ENCODE measurements around the gene CETP. TPM values are rescaled to one million over a fixed set of nuclear protein-coding genes. Genes with fewer than 3 reads are reported as not detected.
A peak's percentile ranks its signal among the peaks of the same experiment; 100 is the strongest.
"Not testable (repeated sequence)": the region's sequence is repeated elsewhere in the genome, so short reads cannot be mapped to it uniquely, and the experiment has no call there.

The CETP gene
- total RNA-seq, 1 donor, result not detected

DNA sequence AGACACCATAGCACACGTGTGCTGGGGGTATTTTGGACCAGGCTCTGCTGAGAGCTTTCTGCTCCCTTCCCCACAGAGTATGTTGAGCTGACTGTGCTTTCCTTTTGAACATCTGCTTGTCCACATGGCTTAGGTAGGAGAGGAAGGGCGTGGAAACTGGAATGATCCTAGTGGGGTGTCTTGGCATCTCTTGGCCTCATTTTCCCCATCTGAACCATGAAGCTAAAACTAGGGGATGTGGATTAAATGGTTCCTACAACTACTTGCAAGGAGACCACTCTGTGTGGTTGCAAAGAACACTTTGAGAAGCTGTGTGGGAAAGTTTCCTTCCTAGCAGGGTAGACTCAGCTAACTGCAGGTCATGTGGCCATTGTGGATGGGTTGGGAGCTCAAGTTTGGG is 20.9 kb downstream of the CETP start:
- no peak for DNase-seq (ENCODE audit: low read depth)
- H3K4me3 ChIP-seq (ENCODE audit: low read depth, low read length), result no peak overlapping the region
- TF ChIP-seq, protein P1, sequence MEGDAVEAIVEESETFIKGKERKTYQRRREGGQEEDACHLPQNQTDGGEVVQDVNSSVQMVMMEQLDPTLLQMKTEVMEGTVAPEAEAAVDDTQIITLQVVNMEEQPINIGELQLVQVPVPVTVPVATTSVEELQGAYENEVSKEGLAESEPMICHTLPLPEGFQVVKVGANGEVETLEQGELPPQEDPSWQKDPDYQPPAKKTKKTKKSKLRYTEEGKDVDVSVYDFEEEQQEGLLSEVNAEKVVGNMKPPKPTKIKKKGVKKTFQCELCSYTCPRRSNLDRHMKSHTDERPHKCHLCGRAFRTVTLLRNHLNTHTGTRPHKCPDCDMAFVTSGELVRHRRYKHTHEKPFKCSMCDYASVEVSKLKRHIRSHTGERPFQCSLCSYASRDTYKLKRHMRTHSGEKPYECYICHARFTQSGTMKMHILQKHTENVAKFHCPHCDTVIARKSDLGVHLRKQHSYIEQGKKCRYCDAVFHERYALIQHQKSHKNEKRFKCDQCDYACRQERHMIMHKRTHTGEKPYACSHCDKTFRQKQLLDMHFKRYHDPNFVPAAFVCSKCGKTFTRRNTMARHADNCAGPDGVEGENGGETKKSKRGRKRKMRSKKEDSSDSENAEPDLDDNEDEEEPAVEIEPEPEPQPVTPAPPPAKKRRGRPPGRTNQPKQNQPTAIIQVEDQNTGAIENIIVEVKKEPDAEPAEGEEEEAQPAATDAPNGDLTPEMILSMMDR (IDR thresholded peaks at IDR 0.05; ENCODE audit: insufficient read depth, low read depth, low read length), result no peak

GRCh38 chr16:56983211-56983751 is 21.5 kb downstream of the CETP start:
- no peak overlapping the region for H3K4me3 ChIP-seq (ENCODE audit: low read depth, low read length)
- TF ChIP-seq, protein P1 (IDR thresholded peaks at IDR 0.05; ENCODE audit: insufficient read depth, low read depth, low read length), result no peak
- DNase-seq (ENCODE audit: low read depth), result no peak

GRCh38 chr16:56984639-56985038 is 22.9 kb downstream of the CETP start:
- TF ChIP-seq, protein P1 (IDR thresholded peaks at IDR 0.05; ENCODE audit: insufficient read depth, low read depth, low read length), result no peak
- no peak overlapping the region for H3K4me3 ChIP-seq (ENCODE audit: low read depth, low read length)
- DNase-seq (ENCODE audit: low read depth), result no peak

GRCh38 chr16:56985288-56985961 is 23.7 kb downstream of the CETP start:
- H3K4me3 ChIP-seq (ENCODE audit: low read depth, low read length), result no peak overlapping the region
- TF ChIP-seq, protein P1 (IDR thresholded peaks at IDR 0.05; ENCODE audit: insufficient read depth, low read depth, low read length), result no peak
- DNase-seq (ENCODE audit: low read depth), result peak; percentile 87

- no peak for DNase-seq (ENCODE audit: low read depth)
- no peak overlapping the region for H3K4me3 ChIP-seq (ENCODE audit: low read depth, low read length)
- TF ChIP-seq, protein P1 (IDR thresholded peaks at IDR 0.05; ENCODE audit: insufficient read depth, low read depth, low read length), result no peak
Measured at GRCh38 chr16:56985962-56986360, 24.2 kb downstream of the CETP start.

DNA sequence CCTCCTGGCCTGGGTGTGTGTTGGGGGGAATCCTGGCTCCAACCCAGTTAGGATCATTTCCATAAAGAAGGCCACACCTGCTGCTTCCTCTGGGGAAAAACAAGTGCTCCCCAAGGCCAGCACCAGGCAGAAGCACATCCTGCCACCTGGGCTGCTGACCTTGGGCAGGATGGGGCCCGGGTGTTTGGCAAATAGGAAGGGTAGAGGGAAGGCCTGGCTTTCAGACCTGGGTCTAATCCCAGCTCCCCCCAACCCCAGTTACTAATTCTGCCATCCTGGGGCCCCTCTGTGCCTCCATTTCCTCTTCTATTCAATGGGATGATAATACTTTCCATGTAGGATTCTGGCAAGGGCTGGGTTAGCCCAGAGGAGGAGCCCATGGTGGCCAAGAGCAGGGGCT is 24.6 kb downstream of the CETP start:
- TF ChIP-seq, protein P1 (IDR thresholded peaks at IDR 0.05; ENCODE audit: insufficient read depth, low read depth, low read length), result no peak
- DNase-seq (ENCODE audit: low read depth), result no peak
- no peak overlapping the region for H3K4me3 ChIP-seq (ENCODE audit: low read depth, low read length)

GRCh38 chr16:56986908-56987307 is 25.2 kb downstream of the CETP start:
- H3K4me3 ChIP-seq (ENCODE audit: low read depth, low read length); DNase-seq (ENCODE audit: low read depth): not testable (repeated sequence)

All from fibroblast of villous mesenchyme (primary cell).